ENCODE measurements around the gene CDC26.
"Not testable (repeated sequence)": the region's sequence is repeated elsewhere in the genome, so short reads cannot be mapped to it uniquely, and the experiment has no call there.

CDC26 gene

DNA sequence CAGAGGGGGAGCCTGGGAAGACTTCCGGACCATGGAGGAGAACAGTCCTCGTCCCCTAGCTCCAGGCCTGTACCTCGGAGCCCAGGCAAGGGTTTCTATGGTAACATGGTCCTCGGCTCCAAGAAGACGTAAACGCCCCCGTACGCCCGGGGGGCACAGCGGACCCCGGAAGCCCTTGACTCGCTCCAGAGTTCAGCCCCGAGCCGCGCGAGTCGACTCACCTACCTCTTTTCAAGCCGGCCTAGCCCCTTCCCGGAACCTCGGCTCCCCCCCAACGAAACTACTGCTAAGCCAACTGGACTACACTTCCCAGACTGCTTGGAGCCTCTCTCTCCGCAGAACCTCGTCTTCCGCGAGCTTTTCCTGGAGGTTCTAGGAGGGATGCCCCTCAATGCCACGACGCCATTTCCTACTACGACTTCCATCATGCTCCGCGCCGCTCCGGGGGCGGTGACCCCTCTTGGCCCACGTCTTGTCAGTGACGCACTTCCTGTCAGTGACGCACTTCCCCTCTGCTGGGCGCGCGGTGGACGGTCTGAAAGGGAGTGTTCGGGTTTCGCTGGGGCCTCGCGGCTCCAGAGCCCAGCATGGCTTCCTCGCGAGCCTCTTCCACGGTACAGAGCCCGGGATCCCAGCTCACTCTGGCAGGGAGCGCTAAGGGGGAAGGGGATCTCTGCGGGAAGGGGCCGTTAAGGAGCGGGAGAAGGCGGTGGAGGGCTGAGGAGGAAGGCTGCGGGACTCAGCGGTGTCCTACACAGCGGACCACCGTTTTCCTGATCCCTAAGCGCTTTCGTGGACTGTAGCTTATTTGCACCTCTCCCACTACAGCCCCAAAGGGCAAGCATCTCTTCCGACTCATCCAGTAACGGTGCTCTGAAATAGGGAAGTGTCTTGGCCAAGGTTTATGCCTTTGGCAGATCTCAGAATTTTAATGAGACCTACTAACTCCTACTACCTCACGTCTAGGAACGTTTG lies at the start of gene CDC26, which contains the start of gene PRPF4:
Gene CDC26, minus strand, starts transcription at position 416 of the 975 bp plus-strand sequence. CDS start 3,065 bp downstream, outside the sequence.
Gene PRPF4, plus strand, starts transcription at position 502 of the 975 bp plus-strand sequence. Its CDS starts 86 bp downstream, at position 588.
- DNase-seq, result peak; percentile 94

DNA sequence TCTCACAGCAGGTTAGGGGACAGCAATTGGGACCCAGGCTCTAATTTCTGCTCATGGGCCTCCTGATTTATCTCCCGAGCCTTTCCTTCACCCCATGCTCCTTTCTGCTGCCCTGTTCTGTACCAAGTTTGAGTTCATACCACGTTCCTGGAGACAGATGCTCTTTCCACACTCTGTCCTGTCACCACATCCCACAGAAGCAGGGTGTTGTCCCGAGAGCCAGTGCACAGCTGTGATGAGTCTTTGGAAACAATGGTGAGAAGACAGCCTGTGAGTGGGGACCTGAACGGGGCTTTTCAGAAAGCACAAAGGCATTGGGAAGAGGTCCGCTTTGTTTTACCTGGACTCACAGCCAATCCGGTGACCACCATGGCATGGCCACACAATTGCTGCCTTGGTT lies 47.3 kb upstream of the CDC26 start:
- no peak for DNase-seq

GRCh38 chr9:113320051-113320450 lies 44.7 kb upstream of the CDC26 start:
- DNase-seq, result no peak

DNA sequence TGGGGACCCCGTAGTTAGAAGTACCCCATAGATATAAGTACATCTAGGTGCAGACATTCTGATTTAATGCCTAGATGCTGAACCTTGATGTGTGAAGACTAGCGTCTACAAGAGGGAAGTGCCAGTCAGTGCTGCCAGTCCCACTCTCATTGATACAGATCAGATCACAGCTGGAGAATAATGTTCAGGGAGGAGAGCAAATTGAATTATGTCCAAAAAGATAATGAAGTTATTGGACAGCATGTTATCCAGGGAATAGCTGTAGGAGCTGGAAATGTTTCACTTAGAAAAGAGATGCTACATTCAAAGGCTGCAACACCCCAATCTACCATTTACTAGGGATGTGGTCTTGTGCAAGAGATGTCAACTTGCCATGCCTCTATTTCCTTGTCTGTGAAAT lies 43.7 kb upstream of the CDC26 start:
- no peak for DNase-seq

DNA sequence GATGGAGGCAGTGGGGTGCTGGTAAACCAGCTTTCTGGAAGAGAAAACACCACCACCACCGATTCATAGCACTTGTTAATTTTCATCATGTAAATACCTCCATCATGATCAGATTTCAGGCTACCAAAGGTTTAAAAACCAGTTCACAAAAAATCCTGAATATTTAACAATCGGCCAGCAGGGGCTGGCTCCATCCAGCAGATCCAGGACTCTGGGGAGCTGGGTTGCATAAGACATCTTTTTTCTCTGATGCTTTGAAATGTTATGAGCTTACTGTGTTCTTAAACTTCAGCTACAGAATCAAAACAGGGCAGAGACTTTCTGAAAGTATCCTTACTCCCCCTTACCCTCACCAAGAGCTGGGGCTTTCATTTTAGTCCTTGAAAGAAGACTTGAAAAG lies 42.4 kb upstream of the CDC26 start:
- DNase-seq, result no peak

DNA sequence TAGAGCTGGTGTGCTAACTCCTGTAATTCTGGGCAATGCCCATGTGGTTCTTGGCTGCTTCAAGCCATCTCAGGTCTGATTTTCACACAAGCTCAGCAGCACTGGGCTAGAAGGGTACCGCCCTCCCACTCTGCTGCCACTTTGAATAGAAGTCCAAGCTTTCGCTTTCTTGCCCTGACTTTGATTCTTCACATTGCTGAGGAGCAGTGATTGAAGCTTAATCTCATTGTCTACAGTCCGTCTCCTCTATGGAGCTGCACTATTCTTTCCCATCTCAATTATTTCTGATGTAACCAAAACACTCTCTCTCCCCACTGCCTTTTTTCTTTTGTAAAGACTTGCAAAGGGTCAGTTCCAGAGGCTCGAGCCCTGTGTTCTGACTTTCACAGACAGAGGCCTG lies 40.7 kb upstream of the CDC26 start:
- DNase-seq, result no peak

DNA sequence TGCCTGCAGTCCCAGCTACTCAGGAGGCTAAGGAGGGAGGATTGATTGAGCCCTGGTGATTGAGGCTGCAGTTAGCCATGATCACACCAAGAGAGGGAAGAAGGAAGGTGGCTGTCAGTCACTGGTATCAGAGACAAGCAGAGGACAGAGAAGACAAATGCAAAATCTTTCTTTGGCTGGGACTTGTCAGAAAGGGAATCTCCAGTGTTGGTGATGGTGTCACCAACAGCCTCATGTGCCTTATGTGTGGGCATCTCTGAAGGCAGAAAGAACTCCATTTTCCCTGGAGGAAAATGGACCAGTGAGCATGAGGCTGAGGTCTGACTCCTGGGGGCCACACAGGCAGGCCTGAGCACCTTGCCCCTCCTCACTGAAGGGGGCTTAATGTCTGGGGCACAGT lies 39.9 kb upstream of the CDC26 start:
- DNase-seq, result no peak

- DNase-seq, result no peak
These were observed 37.9 kb upstream of the CDC26 start for GRCh38 chr9:113313261-113313660.

DNA sequence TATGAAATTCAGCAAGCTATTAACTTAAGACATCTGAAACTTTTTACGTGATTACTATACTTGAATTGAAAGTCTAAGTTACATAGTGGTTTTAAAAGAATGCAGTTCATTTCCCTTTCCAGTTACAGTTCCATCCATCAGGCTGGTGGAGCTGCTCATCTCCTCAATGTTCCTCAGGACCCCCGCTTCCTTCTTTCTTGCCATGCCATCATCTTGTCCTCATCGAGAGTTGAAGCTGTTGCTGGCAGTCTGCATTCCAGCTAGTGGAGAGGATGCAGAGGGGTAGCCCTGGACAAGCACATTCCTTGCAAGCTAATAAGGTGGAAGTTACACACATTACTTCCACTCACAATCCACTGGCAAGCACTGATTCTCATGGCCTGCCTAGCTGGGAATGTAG lies 36.6 kb upstream of the CDC26 start:
- no peak for DNase-seq

- DNase-seq, result no peak
These were observed 35.2 kb upstream of the CDC26 start for GRCh38 chr9:113310538-113310937.

DNA sequence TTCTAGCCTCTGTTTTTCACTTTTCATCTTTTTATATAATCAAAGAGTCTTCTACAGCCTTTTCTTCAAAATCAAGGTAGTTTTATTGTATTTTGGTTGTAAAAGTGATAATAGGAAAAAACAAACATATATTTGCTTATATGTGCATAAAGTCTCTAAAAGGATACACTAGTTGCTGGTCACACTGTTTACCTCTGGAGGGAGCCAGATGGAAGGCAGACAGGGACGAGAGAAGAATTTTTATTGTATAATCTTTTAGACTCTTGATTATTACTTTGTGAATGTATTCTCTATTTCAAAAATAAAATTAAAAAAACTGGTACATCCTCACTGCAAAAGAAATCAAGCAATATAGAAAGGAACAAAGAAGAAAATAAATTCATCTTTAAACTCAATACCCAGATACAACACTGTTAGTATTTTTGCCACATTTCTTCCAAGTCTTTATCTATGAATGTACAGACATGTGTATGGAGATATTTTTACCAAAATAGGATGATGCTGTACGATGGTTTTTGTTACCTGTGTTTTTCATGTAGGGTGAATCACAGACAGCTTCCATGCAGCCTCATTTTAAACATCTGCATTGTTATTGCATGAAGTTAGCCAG lies 33.9 kb upstream of the CDC26 start:
- DNase-seq, result peak; percentile 14

DNA sequence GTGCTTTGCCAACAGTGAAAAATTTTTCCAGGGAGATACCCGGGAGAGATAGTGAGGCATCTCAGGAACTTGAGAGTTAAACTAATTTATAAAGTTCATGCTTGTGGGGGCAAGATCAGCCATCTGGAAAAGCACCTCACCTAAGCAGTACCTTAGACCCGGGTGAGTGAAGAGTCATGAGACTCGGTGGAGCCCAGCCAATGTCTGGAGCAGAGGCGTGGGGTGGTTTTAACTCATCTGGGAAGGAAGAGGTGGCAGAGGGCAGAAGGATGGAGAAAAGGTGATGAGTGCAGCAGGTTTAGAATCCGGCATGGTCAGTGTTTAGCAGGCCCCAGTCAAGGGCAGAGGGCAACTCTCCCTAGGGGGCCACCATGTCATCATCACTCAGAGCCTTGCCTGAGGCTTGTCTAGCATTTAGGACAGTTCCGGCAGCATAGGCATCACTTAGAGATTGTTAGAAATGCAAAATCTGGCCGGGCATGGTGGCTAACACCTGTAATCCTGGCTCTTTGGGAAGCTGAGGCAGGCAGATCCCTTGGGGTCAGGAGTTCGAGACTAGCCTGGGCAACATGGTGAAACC lies 32.1 kb upstream of the CDC26 start:
- DNase-seq, result no peak

DNA sequence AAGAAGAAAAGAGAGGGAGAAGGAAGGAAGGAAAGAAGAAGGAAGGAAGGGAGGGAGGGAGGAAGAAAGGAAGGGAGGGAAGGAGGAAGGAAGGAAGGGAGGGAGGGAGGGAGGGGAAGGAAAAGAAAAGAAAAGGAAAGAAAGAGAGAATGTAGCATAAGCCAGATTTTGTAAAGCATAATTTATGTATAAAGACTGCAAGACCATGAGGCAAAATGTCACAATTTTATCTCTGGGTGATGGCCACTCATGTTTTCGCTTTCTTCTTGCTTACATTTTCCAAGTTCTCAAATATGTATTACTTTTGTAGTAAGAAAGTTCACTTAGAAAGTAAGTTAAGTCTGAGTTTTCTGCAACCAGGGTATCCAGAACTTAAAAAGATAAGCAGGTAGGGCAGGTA lies 31.2 kb upstream of the CDC26 start:
- DNase-seq, result no peak

DNA sequence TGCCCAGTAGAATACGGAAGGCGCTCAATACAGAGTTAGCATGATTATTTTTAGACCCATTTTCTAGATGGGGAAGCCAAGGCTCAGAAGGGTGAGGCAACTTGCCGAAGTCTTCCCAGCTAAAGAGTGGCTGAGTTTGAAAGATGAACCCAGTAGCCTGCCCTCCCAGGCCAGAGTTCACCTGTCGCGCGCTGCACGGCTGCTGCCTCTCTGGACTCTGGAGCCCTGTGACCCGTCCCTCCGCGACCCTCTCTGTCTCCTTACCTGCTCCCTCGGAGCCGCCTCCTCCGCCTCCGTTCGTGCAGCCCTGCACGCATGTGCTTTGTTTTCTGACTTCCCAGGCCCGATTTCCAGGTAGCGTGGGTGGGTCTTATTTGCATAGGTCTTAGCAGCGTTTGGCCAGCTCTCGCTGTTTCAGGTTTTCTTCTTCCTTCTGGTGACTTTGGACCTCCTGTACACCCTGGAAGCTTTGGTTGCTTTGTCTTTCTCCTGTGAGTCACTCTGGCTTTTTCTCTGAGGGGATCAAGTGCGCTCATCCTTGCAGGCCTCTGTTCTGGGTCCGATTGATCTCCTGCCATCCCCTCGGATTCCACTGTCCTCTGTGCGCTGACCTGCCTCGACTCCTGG lies 27.5 kb upstream of the CDC26 start, which contains the start of gene RNF183:
Gene RNF183, minus strand, starts transcription at position 585 of the 627 bp plus-strand sequence. CDS start 5,192 bp downstream, outside the sequence.
- DNase-seq, result no peak

GRCh38 chr9:113301548-113301947 lies 26.2 kb upstream of the CDC26 start:
- no peak for DNase-seq

- no peak for DNase-seq
These were observed 24.5 kb upstream of the CDC26 start for GRCh38 chr9:113299800-113300292.

DNA sequence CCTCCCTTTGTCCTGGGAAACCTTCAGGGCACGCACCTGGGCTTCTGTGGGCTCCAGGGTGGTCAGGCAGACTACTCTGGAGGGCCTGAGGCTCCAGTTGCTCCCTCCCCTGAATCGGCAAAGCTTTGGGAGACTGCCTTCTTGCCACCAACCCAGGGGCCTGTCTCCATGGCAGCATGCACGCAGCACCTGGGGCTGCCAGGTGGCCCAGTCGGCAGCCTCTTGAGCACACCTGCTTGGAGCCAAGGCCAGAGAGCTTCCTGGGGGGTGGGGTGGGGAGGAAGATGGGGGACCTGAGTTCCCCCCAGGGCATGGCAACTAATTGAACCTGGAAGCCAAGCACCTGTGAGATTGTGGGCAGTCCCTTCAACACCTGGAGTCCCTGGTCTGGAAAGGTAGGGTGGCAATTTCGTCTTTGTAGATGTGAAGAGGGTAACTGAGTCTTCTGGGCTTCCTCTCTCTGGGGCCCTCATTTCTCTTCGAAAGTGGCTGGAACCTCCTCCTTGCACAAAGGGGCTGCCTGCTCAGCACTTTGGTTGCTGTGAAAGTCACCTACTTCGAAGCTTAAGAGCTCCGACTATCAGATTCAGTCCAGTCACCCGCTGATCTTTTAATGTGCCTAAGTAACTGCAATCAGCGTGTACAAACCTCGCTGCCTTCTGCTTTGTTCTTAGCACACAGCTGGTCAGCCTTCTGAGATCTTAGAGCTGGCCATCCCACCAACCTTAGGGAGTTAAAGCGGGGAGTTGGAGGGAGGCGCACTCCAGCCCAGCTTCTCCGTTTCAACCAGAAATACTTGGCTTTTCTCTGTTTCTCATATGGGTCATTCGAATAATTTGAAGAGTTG lies 23.8 kb upstream of the CDC26 start:
- no peak for DNase-seq

DNA sequence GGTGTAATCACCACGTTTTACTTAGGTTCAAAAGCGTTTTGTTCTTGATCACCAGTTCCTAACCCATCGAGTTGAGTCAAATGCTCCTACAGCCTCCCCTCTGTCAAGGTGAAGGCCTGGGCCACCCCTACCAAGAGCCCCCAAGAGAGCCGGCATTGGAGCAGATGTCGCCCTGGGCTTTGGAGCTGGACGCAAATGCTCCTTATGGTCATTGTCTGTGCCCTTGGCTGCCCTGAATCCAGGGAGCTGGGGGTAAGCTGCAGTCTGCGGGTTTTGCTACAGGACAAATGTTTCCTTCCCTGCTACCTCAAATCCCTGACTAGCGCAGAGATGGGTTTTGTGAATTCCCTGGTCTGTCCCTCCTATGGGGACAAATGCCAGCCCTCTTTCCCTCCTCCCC lies 22.9 kb upstream of the CDC26 start:
- no peak for DNase-seq

DNA sequence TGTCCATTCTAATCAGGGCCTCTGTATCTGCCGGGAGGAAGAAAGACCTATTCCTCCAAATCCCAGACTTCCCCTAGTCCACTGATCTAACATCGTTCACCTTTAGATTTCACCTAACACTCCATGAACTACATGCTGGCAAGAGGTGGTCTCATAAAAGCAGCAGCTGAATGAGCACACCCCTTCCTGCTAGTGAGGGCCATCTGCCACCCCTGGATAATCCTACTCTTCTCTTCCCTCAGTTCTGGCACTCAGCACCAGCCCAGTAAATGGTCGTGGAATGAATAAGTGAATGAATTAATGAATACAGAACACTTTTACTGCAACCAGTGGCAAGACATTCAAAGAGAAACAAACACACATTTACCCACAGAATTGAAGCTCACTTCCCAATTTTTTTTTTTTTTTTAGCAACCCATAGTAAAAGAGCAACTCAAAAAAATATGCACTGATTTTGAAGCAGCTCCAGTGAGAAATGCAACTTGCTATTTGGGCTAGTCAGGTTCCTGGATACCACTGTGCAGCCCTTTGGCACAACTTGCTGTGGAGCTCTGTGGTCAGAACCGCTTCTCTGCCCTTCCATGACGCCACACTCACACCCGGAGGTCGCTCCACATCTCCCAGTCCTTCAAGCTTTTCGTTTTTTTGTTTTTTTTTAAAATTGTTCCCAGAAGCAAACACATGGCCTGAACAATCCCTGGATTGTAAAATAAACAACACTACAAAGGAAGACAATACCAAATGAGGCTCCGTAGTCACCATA lies 21.6 kb upstream of the CDC26 start:
- DNase-seq, result no peak

- not testable (repeated sequence) for DNase-seq
These were observed 20.9 kb upstream of the CDC26 start for GRCh38 chr9:113296247-113296646.

GRCh38 chr9:113293285-113293878 lies 18.0 kb upstream of the CDC26 start:
- no peak for DNase-seq

Data from NCI-H2227 treated with DMSO at 0.1 percent for 48 hours (cell line).